AML-193 (cell line): ENCODE data around the gene TSEN15.
"Not testable (repeated sequence)": the region's sequence is repeated elsewhere in the genome, so short reads cannot be mapped to it uniquely, and the experiment has no call there.

Source experiments
- DNase-seq, 2 experiments: peaks; one replicate each; lab custom pipeline; 2025; lab: John Stamatoyannopoulos, UW

TSEN15 gene

DNA sequence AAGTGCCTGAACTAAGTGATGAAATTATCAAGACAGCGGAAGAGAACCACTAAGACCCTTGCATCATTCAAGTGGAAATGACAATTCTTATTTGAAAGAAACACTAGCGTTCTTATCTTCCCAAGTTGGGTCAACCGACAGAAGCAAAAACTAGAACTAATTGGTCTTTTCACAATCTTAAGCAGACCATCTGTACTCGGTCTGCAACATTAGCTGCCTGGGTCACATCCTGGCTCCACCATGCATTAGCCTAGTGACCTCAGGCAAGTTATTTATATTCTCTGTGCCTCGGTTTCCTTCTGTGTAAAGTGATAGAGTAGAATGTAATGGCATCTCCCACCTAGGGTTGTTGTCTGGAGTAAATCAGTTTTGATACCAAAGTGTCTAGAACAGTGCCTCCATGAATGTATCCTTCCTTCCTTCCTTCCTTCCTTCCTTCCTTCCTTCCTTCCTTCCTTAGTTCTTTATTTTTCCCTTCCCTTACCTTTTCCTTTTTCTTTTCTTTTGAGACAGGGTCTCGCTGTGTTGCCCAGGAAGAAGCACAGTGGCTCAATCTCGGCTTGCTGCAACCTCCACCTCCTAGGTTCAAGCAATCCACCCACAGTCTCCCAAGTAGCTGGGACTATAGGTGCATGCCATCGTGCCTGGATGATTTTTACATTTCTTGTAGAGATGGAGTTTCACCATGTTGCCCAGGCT is 20.0 kb upstream of the TSEN15 start:
- no peak for DNase-seq

- no peak for DNase-seq
These were observed 19.1 kb upstream of the TSEN15 start for GRCh38 chr1:184032306-184032929.

DNA sequence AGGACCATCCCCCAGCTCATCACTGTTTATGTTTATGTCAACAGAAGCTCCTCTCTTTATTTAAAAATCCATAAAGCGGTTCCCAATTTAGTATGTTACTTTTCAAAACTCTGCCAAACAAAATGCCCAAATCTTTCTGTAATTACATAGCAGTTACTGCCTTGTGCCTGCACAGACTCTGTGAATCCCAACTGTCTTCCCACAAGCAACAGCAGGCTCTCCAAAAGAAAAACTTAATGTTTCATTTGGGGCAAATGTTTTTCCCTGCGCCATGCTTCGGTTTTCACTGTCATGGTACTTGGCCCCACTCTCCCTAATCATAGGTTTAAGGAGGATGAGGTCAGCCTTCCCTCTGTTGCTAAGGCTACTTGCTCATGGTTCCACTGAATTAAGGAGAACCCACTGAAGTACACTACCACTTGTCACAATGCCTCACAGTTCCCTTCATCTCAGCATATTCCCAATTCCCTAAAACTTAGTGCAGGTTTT is 18.6 kb upstream of the TSEN15 start:
- DNase-seq: no peak

- no peak for DNase-seq
These were observed 17.8 kb upstream of the TSEN15 start for GRCh38 chr1:184033711-184034167.

GRCh38 chr1:184034761-184035379 is 16.7 kb upstream of the TSEN15 start:
- DNase-seq: no peak

- DNase-seq: no peak
These were observed 15.6 kb upstream of the TSEN15 start for GRCh38 chr1:184035719-184036516.

GRCh38 chr1:184036517-184036949 is 15.0 kb upstream of the TSEN15 start:
- DNase-seq: no peak

DNA sequence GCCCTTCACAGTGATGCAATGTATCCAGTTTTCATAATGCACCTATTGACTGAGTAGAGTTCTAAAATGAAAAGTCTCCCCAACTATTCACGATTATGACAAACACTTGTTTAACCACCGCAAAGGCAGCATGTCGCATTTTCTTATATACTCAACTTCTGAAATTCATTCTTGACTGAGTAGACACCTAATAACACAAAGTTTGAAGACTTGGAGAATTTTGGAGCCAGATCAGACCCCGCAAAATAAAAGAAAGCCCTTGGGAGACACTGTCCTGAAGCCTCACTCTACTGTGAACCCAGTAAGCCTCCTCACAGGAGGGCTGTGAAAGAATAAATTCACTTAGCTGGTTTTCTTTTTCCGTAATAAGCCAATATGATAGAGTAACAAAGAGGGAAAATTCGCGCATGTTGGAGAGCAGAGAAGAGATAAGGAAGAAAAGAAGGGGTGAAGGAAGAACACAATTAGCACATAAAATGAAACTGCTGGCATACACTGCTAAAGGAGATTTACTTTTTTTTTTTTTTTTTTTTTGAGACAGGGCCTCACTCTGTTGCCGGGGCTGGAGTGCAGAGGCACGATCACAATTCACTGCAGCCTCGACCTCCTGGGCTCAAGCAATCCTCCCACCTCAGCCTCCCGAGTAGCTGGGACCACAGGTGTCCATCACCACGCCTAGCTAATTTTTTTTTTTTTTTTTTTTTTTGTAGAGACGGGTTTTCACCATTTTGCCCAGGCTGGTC is 13.5 kb upstream of the TSEN15 start:
- no peak for DNase-seq

GRCh38 chr1:184039126-184039525 is 12.4 kb upstream of the TSEN15 start:
- DNase-seq: no peak

DNA sequence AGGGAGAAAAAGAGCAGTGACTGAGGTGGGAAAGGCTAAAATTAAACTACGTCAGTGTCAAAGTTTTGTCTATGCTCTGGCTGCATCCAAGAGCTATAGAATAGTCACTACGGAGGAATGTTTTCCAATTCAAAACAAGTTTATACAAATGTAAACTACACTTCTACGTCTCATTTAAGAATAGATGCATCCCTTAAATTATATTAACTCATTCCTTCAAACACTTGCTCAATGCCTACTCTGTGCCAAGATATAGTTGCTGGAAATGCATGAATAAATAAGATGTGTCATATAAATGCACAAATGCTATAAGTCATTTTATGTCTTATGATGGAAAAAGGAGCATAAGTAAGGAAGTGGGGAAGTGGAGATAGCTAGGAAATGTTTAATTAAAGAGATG is 9.8 kb upstream of the TSEN15 start:
- no peak for DNase-seq

DNA sequence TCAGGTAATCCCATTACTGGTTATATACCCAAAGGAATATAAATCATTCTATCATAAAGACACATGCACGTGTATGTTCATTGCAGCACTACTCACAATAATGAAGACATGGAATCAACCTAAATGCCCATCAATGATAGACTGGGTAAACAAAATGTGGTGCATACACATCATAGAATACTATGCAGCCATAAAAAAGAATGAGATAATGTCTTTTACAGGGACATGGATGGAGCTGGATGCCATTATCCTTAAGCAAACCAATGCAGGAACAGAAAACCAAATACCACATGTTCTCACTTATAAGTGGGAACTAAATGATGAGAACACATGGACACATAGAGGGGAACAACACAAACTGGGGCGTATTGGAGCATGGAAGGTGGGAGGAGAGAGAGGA is 8.2 kb upstream of the TSEN15 start:
- not testable (repeated sequence) for DNase-seq

GRCh38 chr1:184044603-184045376 is 6.7 kb upstream of the TSEN15 start:
- DNase-seq: no peak

DNA sequence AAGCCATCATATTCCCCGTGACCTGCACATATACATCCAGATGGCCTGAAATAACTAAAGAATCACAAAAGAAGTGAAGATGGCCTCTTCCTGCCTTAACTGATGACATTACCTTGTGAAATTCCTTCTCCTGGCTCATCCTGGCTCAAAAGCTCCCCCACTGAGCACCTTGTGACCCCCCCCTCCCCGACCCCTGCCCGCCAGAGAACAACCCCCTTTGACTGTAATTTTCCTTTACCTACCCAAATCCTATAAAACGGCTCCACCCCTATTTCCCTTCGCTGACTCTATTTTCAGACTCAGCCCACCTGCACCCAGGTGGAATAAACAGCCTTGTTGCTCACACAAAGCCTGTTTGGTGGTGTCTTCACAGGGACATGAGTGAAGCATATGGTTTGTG is 4.0 kb upstream of the TSEN15 start:
- not testable (repeated sequence) for DNase-seq

DNA sequence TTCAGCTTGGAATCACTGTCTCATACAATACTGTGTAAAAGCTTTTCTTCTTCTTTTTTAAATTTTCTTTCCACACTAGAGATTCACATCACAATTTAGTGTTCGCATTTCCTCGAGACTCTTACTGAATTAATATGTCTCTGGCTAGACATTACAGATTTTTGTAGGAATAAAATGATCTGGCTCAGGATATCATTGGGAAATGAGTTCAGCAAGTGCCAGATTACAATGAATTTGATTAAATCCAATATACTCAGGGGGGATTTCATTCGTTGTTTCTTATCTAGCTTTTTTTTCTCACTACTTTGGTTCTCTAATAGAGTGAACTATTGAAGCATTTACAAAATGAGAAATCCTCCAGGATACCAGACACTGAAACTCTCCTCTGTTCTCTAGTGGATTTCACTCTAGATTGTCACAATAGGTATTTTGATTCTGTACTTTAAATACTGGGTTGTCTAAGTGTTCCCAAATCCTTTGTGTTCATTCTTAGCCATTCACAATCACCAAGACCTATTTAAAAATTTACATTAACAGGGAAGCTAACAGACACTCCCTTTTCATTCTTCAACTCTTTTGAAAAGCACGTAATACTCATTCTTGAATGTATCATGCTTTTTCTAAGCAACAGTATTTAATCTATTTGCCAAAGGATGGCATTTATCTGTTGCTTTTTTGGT is 2.8 kb upstream of the TSEN15 start:
- DNase-seq: no peak

- DNase-seq: no peak
These were observed 2.2 kb upstream of the TSEN15 start for GRCh38 chr1:184049291-184049690.

- no peak for DNase-seq
These were observed 1.6 kb upstream of the TSEN15 start for GRCh38 chr1:184049836-184050468.

DNA sequence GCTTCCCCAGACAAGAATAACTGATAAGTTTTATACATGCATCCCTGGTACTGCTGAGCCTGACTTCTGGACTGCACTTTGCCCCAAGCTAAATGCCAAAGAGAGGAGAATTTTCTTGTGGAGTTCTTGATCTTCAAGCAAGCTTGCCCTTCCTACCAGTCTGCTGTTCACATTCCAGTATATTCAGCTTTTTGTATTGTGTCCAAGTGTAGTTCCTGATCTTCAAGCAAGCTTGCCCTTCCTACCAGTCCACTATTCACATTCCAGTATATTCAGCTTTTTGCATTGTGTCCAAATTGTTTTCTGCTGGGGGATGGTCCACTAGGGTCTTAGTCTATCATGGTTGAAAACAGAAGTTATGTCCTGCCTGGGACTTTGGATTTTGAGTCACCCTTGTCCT is 894 bp upstream of the TSEN15 start:
- DNase-seq: no peak

GRCh38 chr1:184051138-184051484 is 419 bp upstream of the TSEN15 start:
- DNase-seq: no peak

- DNase-seq: no peak
These were observed 647 bp downstream of the TSEN15 start for GRCh38 chr1:184052194-184052559.

GRCh38 chr1:184052750-184053149 is 1.2 kb downstream of the TSEN15 start:
- DNase-seq: no peak
